ENCODE measurements around the gene DEGS1. TPM values are rescaled to one million over a fixed set of nuclear protein-coding genes. Genes with fewer than 3 reads are reported as not detected.
A peak's percentile ranks its signal among the peaks of the same experiment; 100 is the strongest.
"Not testable (repeated sequence)": the region's sequence is repeated elsewhere in the genome, so short reads cannot be mapped to it uniquely, and the experiment has no call there.

The DEGS1 gene
- total and polyA plus RNA-seq, 2 donors: 44.1 to 64.1 TPM

DNA sequence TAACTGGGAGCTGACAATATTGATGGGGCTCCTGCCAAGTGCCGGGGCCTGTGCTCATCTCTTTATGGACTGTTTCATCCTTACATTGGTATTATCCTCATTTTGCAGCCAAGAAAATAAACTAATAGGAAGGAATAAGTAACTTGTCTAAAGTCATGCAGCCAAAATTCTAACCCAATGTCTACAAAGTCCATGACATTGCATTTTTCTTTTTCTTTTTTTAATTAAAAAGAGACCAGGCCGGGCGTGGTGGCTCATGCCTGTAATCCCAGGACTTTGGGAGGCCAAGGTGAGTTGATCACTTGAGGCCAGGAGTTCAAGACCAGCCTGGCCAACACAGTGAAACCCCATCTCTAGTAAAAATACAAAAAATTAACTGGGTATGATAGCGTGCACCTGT is 18.8 kb downstream of the DEGS1 start:
- Histone ChIP-seq H3K36me3 (ENCODE audit: control insufficient read depth in 2 of 2, insufficient read depth in 2 of 2, low read length in 1 of 2) (peaks cover 0 to 3% of the 10 kb centered on the region in 2 donors), H3K4me3 (ENCODE audit: low read length in 2 of 2) (no peak overlapping the region), H3K9me3 (ENCODE audit: control insufficient read depth in 2 of 2, insufficient read depth in 1 of 2, low read length in 1 of 2) (no peaks in the 10 kb centered on the region), H3K27me3 (ENCODE audit: control insufficient read depth in 2 of 2, insufficient read depth in 1 of 2, low read length in 1 of 2) (no peaks in the 10 kb centered on the region), H3K27ac (ENCODE audit: low read depth in 1 of 2, low read length in 1 of 2) (no peak overlapping the region), H3K4me1 (ENCODE audit: control insufficient read depth in 2 of 2, insufficient read depth in 2 of 2, low read length in 2 of 2) (peaks cover 5 to 19% of the 10 kb centered on the region in 2 donors)
- WGBS: over 99% methylated on average over 4 of the region's 4 CpGs
- no peak for DNase-seq (ENCODE audit: low read depth in 6 of 9, low spot score in 9 of 9)

DNA sequence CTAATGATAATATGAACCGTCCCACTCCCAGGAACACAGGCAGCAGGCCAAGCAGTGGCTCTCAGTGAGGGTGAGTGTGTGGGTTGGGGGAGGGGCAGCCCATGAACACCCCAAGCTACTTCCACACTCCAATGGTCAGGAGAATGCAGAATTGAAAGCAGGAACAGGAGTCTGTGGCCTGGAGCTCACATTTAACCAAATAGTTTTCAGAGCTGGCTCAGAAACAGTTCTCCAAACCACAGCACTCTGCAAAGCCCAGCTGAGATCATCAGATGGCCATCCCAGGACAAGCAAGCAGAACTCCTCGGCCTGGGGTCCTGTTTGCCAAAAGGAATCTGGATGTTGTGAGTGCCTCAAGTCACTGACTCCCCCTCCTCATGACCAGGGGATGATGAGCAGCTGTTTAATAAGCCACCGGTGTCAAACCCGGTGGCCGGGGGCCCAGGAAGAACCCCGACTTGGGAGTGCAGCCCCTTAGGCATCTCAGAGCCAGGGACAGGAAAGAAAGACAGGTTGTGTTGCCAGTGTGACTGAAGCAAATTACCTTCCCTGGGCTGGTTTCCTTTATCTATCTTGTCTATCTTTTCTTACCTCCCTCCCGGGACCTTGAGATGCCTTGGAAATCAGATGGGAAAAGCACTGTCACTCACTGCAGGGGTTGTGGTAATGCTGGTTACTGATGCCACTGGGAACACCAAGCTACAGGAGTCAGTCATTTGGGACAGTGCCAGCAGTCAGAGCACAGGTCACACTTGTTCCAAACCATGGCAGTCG is 20.4 kb downstream of the DEGS1 start:
- DNase-seq (ENCODE audit: low read depth in 6 of 9, low spot score in 9 of 9): peak in 2 of 9 donors; percentile 26 to 37
- no peaks in the 10 kb centered on the region for H3K9me3 ChIP-seq (ENCODE audit: control insufficient read depth in 2 of 2, insufficient read depth in 1 of 2, low read length in 1 of 2)
- H3K27ac ChIP-seq (ENCODE audit: low read depth in 1 of 2, low read length in 1 of 2): peak overlapping the region in 1 of 2 donors; percentile 41
- H3K4me1 ChIP-seq (ENCODE audit: control insufficient read depth in 2 of 2, insufficient read depth in 2 of 2, low read length in 2 of 2): peaks cover 5 to 19% of the 10 kb centered on the region in 2 donors
- no peak overlapping the region for H3K4me3 ChIP-seq (ENCODE audit: low read length in 2 of 2)
- H3K27me3 ChIP-seq (ENCODE audit: control insufficient read depth in 2 of 2, insufficient read depth in 1 of 2, low read length in 1 of 2): no peaks in the 10 kb centered on the region
- 89% methylated on average over 8 of the region's 8 CpGs for WGBS
- no peaks in the 10 kb centered on the region for H3K36me3 ChIP-seq (ENCODE audit: control insufficient read depth in 2 of 2, insufficient read depth in 2 of 2, low read length in 1 of 2)

DNA sequence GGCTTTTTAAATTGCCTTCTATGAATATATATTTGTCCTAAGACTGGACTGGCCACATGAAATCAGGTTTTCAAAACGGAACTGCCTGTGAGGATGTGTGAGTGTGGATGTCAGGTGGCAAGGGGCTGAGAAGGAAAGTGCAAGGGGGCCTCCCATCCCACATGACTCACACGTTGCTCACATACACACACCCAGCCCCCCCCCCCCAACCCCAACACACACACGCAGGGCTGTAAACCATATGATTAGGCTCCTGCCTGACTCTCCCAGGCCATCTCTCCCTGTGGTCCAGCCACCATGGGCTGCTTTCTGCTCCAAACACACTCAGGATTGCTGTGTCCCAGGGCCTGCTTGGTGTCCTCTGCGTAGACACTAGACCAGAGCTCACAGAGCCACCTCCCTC is 22.4 kb downstream of the DEGS1 start:
- Histone ChIP-seq H3K27ac (ENCODE audit: low read depth in 1 of 2, low read length in 1 of 2) (peak overlapping the region; percentile 15 to 59), H3K4me3 (ENCODE audit: low read length in 2 of 2) (no peak overlapping the region)
- DNase-seq (ENCODE audit: low read depth in 6 of 9, low spot score in 9 of 9): peak in 2 of 9 donors; percentile 21 to 36

DNA sequence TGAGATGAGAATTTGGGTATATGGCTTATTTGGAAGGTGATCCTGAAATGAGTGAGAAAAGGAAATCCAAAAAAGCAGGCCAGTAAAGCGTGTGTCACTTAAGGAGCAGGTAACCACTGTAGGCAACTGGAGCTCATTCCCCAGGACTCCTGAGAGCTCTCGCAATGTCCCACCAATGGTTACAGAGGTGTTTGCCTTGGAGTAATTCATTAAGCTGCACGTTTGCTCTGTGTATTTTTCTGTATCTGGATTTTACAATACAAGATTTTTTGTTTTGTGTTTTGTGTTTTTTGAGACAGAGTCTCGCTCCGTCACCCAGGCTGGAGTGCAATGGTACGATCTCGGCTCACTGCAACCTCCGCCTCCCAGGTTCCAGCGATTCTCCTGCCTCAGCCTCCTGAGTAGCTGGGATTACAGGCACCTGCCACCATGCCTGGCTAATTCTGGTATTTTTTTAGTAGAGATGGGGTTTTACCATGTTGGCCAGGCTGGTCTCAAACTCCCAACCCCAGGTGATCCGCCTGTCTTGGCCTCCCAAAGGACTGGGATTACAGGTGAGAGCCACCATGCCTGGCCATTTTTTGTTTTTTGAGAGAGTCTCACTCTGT is 23.0 kb downstream of the DEGS1 start:
- not testable (repeated sequence) for H3K9me3 ChIP-seq (ENCODE audit: control insufficient read depth in 2 of 2, insufficient read depth in 1 of 2, low read length in 1 of 2); H3K36me3 ChIP-seq (ENCODE audit: control insufficient read depth in 2 of 2, insufficient read depth in 2 of 2, low read length in 1 of 2); H3K4me3 ChIP-seq (ENCODE audit: low read length in 2 of 2); DNase-seq (ENCODE audit: low read depth in 6 of 9, low spot score in 9 of 9); H3K27ac ChIP-seq (ENCODE audit: low read depth in 1 of 2, low read length in 1 of 2); H3K27me3 ChIP-seq (ENCODE audit: control insufficient read depth in 2 of 2, insufficient read depth in 1 of 2, low read length in 1 of 2)
- H3K4me1 ChIP-seq (ENCODE audit: control insufficient read depth in 2 of 2, insufficient read depth in 2 of 2, low read length in 2 of 2): peaks cover 5 to 19% of the 10 kb centered on the region in 2 donors
- 81% methylated on average over 10 of the region's 10 CpGs for WGBS

More for the DNA sequence above, 22.4 kb downstream of the DEGS1 start:
- no peaks in the 10 kb centered on the region for H3K9me3 ChIP-seq (ENCODE audit: control insufficient read depth in 2 of 2, insufficient read depth in 1 of 2, low read length in 1 of 2)
- no peaks in the 10 kb centered on the region for H3K36me3 ChIP-seq (ENCODE audit: control insufficient read depth in 2 of 2, insufficient read depth in 2 of 2, low read length in 1 of 2)
- WGBS: 27% methylated on average over 4 of the region's 4 CpGs
- peaks cover 5 to 19% of the 10 kb centered on the region in 2 donors for H3K4me1 ChIP-seq (ENCODE audit: control insufficient read depth in 2 of 2, insufficient read depth in 2 of 2, low read length in 2 of 2)
- H3K27me3 ChIP-seq (ENCODE audit: control insufficient read depth in 2 of 2, insufficient read depth in 1 of 2, low read length in 1 of 2): no peaks in the 10 kb centered on the region

DNA sequence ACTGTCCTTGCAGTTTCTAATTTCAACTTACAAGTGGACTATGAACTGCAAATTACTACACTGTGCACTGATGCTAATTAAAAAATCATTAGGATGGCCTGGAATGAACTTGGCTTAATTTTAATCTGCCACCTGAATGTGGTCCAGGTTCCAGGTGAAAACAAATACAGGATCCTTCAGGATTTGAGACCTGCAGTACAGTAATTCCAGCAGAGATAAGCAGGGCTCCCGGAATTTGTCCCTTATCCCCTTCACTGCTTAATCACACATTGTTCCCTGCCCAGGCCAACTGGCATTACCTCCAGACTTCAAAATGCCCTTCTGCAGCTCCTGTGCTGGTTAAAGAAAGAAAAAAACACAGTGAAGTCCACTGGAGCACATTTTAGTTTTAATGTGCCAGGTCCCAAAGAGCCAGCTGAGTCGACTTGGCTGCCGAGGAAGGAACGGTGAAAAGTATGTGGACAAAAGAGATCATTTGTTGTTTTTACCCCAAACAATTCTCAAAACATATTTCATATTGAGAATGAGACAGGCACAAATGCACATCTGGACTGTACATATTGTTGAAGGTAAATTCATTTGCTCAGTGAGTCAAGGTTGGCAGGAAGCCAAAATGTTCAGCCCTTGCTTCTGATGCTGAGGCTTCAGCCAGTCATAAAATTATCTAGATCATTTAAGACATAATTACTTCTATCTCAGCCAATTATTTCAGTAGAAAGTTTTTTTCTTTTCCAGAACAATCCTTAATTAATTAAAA is 28.3 kb downstream of the DEGS1 start:
- H3K9me3 ChIP-seq (ENCODE audit: control insufficient read depth in 2 of 2, insufficient read depth in 1 of 2, low read length in 1 of 2): no peaks in the 10 kb centered on the region
- H3K27me3 ChIP-seq (ENCODE audit: control insufficient read depth in 2 of 2, insufficient read depth in 1 of 2, low read length in 1 of 2): no peaks in the 10 kb centered on the region
- 95% methylated on average over 4 of the region's 4 CpGs for WGBS
- no peak overlapping the region for H3K27ac ChIP-seq (ENCODE audit: low read depth in 1 of 2, low read length in 1 of 2)
- H3K4me1 ChIP-seq (ENCODE audit: control insufficient read depth in 2 of 2, insufficient read depth in 2 of 2, low read length in 2 of 2): no peaks in the 10 kb centered on the region
- no peaks in the 10 kb centered on the region for H3K36me3 ChIP-seq (ENCODE audit: control insufficient read depth in 2 of 2, insufficient read depth in 2 of 2, low read length in 1 of 2)
- H3K4me3 ChIP-seq (ENCODE audit: low read length in 2 of 2): no peak overlapping the region
- no peak for DNase-seq (ENCODE audit: low read depth in 6 of 9, low spot score in 9 of 9)

DNA sequence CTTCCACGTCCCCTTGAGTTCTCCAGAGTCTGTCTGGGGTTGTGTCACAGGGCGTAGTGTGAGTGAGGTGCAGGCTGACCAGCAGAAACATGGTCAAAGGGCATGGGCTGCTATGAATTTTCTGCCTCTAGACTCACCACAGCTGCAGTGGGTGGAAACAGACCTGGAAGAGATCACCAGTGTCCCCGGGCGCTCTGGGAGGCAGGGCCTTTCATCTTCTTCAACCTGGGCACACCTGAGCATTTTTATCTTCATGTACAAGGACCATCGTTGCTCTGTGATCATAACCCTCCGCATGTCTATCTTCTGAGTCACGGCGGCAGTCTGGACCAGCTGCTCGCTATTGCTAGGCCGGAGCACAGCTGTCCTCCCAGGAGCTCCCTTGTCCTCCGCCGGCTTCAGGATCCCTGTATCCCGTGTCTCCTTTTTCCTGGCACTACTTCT is 29.6 kb downstream of the DEGS1 start:
- WGBS: 96% methylated on average over 13 of the region's 13 CpGs
- Histone ChIP-seq H3K36me3 (ENCODE audit: control insufficient read depth in 2 of 2, insufficient read depth in 2 of 2, low read length in 1 of 2) (no peaks in the 10 kb centered on the region), H3K4me1 (ENCODE audit: control insufficient read depth in 2 of 2, insufficient read depth in 2 of 2, low read length in 2 of 2) (no peaks in the 10 kb centered on the region), H3K27me3 (ENCODE audit: control insufficient read depth in 2 of 2, insufficient read depth in 1 of 2, low read length in 1 of 2) (no peaks in the 10 kb centered on the region), H3K9me3 (ENCODE audit: control insufficient read depth in 2 of 2, insufficient read depth in 1 of 2, low read length in 1 of 2) (no peaks in the 10 kb centered on the region), H3K4me3 (ENCODE audit: low read length in 2 of 2) (no peak overlapping the region), H3K27ac (ENCODE audit: low read depth in 1 of 2, low read length in 1 of 2) (no peak overlapping the region)
- DNase-seq (ENCODE audit: low read depth in 6 of 9, low spot score in 9 of 9): no peak

DNA sequence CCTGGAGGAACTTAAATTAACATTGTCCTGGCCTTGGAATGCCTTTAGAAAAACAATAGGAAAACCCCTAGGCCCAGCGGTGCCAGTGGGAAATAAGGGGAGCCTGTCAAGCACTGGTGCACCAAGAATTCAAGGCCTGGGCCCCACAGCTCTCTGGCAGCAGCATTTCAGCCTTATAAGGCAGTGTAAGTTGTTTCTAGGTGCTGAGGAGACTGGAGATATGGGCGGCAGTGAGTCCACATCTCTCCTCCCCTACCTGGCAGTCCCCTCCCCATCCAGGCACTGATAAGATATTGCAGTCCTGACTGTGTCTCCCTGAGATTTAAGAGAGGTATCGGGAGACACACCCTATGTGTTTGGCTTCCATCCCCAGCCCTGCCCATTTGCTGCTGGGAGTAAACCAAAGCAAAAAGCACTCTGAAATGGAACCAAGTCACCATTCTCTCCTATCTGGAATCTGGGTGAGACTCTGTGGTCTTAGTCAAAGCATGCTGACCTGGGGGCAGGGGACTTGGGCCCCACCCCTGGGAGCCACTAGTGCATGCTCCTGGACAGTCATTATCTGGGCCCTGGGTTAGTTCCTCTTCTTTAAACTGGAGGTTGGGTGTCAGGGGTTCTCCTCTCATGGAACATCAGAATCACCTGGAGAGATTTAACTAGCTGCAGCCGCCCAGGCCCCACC is 30.5 kb downstream of the DEGS1 start:
- 94% methylated on average over 4 of the region's 4 CpGs for WGBS
- Histone ChIP-seq H3K36me3 (ENCODE audit: control insufficient read depth in 2 of 2, insufficient read depth in 2 of 2, low read length in 1 of 2) (no peaks in the 10 kb centered on the region), H3K9me3 (ENCODE audit: control insufficient read depth in 2 of 2, insufficient read depth in 1 of 2, low read length in 1 of 2) (no peaks in the 10 kb centered on the region), H3K27ac (ENCODE audit: low read depth in 1 of 2, low read length in 1 of 2) (no peak overlapping the region), H3K27me3 (ENCODE audit: control insufficient read depth in 2 of 2, insufficient read depth in 1 of 2, low read length in 1 of 2) (no peaks in the 10 kb centered on the region), H3K4me1 (ENCODE audit: control insufficient read depth in 2 of 2, insufficient read depth in 2 of 2, low read length in 2 of 2) (no peaks in the 10 kb centered on the region), H3K4me3 (ENCODE audit: low read length in 2 of 2) (no peak overlapping the region)
- DNase-seq (ENCODE audit: low read depth in 6 of 9, low spot score in 9 of 9): no peak

DNA sequence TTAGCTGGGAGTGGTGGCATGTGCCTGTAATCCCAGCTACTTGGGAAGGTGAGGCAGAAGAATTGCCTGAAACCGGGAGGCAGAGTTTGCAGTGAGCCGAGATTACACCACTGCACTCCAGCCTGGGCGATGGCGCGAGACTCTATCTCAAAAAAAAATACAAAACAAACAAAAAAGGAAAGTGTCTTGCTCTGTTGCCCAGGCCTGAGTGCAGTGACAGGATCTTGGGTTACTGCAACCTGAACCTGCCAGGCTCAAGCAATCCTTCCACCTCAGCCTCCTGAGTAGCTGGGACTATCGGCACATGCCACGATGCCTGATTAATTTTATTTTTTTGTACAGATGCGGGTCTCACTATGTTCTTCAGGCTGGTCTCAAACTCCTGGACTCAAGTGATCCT is 33.3 kb downstream of the DEGS1 start:
- no peak for DNase-seq (ENCODE audit: low read depth in 6 of 9, low spot score in 9 of 9)
- no peak overlapping the region for H3K27ac ChIP-seq (ENCODE audit: low read depth in 1 of 2, low read length in 1 of 2)
- no peaks in the 10 kb centered on the region for H3K27me3 ChIP-seq (ENCODE audit: control insufficient read depth in 2 of 2, insufficient read depth in 1 of 2, low read length in 1 of 2)
- H3K4me3 ChIP-seq (ENCODE audit: low read length in 2 of 2): no peak overlapping the region
- WGBS: 99% methylated on average over 8 of the region's 8 CpGs
- H3K4me1 ChIP-seq (ENCODE audit: control insufficient read depth in 2 of 2, insufficient read depth in 2 of 2, low read length in 2 of 2): peaks cover 0 to 2% of the 10 kb centered on the region in 2 donors
- H3K9me3 ChIP-seq (ENCODE audit: control insufficient read depth in 2 of 2, insufficient read depth in 1 of 2, low read length in 1 of 2): no peaks in the 10 kb centered on the region
- H3K36me3 ChIP-seq (ENCODE audit: control insufficient read depth in 2 of 2, insufficient read depth in 2 of 2, low read length in 1 of 2): no peaks in the 10 kb centered on the region

All from thymus (tissue), 11 donors.